Activated naive CD4-positive, alpha-beta T cell (primary cell): ENCODE data around the gene ZDHHC20.
A peak's percentile ranks its signal among the peaks of the same experiment; 100 is the strongest.

Experiments
- DNase-seq, 4 experiments: peaks; one replicate each; lab custom pipeline; 2025; lab: John Stamatoyannopoulos, UW

Gene ZDHHC20

DNA sequence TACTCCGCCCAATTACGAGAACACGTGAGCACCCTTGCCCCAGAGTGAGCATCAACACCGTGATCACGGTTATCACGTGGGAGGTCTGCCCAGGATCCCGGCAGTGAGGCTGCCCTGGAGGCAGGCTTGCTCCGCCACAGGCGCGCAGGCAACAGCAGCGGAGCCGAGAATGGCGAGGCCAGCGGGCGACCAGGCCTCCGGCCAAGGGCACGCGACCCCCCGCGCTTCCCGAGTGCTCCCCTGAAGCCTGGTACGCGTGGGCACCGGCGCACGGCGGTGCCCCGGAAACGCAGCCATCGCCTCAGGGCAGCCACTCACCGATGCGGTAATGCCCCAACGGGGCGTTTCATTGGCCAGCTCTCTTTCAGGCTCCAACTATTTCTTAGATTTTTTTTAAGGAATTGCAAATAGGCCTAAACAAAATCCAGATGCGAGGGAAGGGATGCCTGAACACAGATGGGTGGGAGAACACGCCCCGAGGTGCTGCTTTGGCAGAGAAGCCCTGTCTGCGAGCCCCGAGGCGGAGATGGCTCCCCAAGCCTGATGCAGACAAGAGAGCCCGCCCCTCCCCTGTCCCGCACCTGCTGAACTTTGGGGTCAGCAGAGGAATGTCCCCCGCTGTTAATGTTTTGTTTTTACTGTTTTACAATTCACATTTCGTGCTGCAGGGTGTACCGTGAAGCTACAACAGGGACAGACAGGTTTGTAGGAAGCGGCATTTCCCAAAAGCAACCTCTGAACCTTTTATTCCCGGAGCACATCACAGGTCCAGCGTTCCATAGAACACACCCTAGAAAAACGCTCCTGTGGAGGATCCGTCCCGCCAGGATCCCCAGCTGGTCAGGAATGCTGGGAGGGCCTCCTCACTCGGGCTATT, 132.7 kb downstream of the ZDHHC20 start:
- peak in 1 of 4 experiments; percentile 20 for DNase-seq

DNA sequence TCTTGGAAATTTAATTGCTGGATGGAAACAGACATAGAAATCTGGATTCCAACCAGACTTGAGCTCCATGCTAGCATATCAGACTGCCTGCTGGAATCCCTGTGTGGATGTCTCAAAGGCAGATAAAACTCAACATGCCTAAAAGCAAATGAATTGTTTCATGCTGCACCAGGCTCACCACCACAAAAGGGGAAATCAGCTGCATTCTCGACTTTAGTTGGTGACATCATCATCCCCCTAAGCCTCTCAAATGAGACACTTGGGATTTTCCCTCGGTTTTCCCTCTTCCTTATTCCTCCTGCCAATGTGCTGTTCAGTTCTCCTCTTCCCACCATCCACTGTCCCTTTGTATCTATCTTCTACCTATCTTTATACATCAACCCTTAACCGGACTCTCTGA, 134.3 kb downstream of the ZDHHC20 start:
- no peak for DNase-seq

DNA sequence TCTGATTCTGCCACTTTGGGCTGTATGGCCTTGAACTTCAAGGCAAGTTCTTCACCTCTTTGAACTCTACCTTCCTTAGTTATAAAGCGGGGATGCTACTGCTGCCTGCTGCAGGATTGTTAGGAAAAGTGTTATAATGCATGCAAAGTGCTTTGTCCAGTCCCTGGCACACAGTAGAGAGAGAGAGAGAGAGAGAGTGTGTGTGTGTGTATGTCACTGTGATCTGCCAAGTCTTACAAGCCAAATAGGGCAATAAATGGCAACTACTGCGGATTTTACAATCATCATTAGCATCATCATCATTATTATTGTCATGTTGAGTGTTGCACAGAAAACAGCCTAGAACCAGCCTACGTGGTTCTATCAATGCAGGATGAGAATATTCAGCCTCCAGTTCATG, 136.1 kb downstream of the ZDHHC20 start:
- DNase-seq = no peak
